ENCODE results near the gene ENDOD1.

DNA sequence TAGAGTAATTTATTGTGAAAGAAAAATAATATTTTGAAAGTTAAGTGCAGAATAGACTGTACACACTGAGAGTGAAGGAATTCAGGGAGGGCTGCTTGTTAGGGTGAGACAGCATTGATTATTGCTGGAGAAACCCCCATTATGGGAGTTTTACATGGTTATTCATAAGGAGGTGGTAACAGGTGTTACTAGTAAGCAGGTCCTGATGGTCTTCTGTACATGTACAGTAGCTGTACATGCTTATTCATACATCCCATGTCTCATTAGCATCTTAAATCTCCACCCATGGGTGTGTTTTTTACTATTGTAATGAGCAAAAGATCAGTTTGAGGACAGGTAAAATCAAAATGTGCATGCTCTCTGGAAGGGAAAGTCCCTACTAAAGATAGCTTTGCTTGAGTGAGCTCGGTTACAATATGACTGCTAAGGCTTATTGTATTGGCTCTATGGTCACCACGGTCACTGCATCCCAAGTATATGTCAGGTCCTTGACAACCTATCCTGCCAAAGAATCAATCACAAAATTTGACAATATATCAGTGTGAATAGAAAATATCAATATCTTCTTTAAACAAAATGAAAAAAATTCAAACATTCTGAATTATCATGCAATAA is 34.3 kb upstream of the ENDOD1 start:
- TF ChIP-seq, protein P1, sequence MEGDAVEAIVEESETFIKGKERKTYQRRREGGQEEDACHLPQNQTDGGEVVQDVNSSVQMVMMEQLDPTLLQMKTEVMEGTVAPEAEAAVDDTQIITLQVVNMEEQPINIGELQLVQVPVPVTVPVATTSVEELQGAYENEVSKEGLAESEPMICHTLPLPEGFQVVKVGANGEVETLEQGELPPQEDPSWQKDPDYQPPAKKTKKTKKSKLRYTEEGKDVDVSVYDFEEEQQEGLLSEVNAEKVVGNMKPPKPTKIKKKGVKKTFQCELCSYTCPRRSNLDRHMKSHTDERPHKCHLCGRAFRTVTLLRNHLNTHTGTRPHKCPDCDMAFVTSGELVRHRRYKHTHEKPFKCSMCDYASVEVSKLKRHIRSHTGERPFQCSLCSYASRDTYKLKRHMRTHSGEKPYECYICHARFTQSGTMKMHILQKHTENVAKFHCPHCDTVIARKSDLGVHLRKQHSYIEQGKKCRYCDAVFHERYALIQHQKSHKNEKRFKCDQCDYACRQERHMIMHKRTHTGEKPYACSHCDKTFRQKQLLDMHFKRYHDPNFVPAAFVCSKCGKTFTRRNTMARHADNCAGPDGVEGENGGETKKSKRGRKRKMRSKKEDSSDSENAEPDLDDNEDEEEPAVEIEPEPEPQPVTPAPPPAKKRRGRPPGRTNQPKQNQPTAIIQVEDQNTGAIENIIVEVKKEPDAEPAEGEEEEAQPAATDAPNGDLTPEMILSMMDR (IDR thresholded peaks at IDR 0.05) = no peak
- no peak for TF ChIP-seq POLR2A (IDR thresholded peaks at IDR 0.05)

Measured in vagina (tissue), 2 donors.